ENCODE results near the gene FCHO2. TPM values are rescaled to one million over a fixed set of nuclear protein-coding genes. Genes with fewer than 3 reads are reported as not detected.
A peak's percentile ranks its signal among the peaks of the same experiment; 100 is the strongest.

Gene FCHO2
- total RNA-seq, result 10 to 100 TPM; 16.8 to 18.5 TPM
- polyA plus RNA-seq (2013, experiment 1 of 2), result 13.1 TPM
- polyA plus RNA-seq (2013, experiment 2 of 2), result 12.4 TPM
- long read RNA-seq, experiment 1, partial matches to known transcripts, result 2 of 3 reads
- long read RNA-seq, experiment 1, other reads (novel, unspliced or antisense), result 1 of 3 reads
- long read RNA-seq, experiment 2, partial matches to known transcripts, result 5 of 12 reads
- long read RNA-seq, experiment 2, other reads (novel, unspliced or antisense), result 7 of 12 reads
- long read RNA-seq, experiment 3, partial matches to known transcripts, result 5 of 7 reads
- long read RNA-seq, experiment 3, other reads (novel, unspliced or antisense), result 2 of 7 reads
- long read RNA-seq, experiment 4, partial matches to known transcripts, result 1 of 1 reads
- long read RNA-seq, experiment 4, other reads (novel, unspliced or antisense), result 0 of 1 reads

GRCh38 chr5:72955768-72956323, at the start of gene FCHO2:
FCHO2 (plus strand) TSS chr5:72956041; CDS start chr5:72956097, 56 bp downstream.
- H3K9me3 Mint-ChIP-seq, result no peaks in the 10 kb centered on the region
- H3K36me3 ChIP-seq (ENCODE audit: control insufficient read depth, insufficient read depth, low read length), result no peaks in the 10 kb centered on the region
- DNase-seq, result peak; percentile 99
- H3K9me3 ChIP-seq (ENCODE audit: control insufficient read depth, low read length), result no peaks in the 10 kb centered on the region
- H3K4me1 ChIP-seq (ENCODE audit: control insufficient read depth, insufficient read depth, low read length), result no peaks in the 10 kb centered on the region
- peak; percentile 91 for TF ChIP-seq CTCF (conservative IDR thresholded peaks at IDR 0.05)
- peaks cover 3% of the 10 kb centered on the region for H3K27me3 Mint-ChIP-seq (ENCODE audit: insufficient read depth)
- H3K27ac ChIP-seq (ENCODE audit: low read depth, low read length), result peak within 1 kb of the TSS; percentile 88
- H3K4me3 ChIP-seq (ENCODE audit: low read length), result peak within 1 kb of the TSS; percentile 89
- no peaks in the 10 kb centered on the region for H3K27me3 ChIP-seq (ENCODE audit: control insufficient read depth, insufficient read depth, low read length, poor library complexity, severe bottlenecking)
- H3K4me3 Mint-ChIP-seq, result peak within 1 kb of the TSS; percentile 81
- peaks cover 21% of the 10 kb centered on the region for H3K4me1 Mint-ChIP-seq
- WGBS, 2 experiments (ENCODE audit: insufficient coverage in 1 of 2, insufficient read length in 1 of 2), result 0 to 1% methylated on average over 10 to 64 of the region's 64 CpGs
- no peaks in the 10 kb centered on the region for H3K36me3 Mint-ChIP-seq (ENCODE audit: low read depth)
- peak within 1 kb of the TSS; percentile 97 for H3K27ac Mint-ChIP-seq
- H3K9ac ChIP-seq (ENCODE audit: extremely low read depth, low read length, poor library complexity, severe bottlenecking), result peak within 1 kb of the TSS; percentile 72

GRCh38 chr5:72906806-72907205, 49.0 kb upstream of the FCHO2 start:
- peaks cover 91% of the 10 kb centered on the region for H3K36me3 ChIP-seq (ENCODE audit: control insufficient read depth, insufficient read depth, low read length)
- H3K27ac ChIP-seq (ENCODE audit: low read depth, low read length), result no peak overlapping the region
- no peak for TF ChIP-seq CTCF (conservative IDR thresholded peaks at IDR 0.05)

GRCh38 chr5:72908664-72909063, 47.2 kb upstream of the FCHO2 start:
- Histone ChIP-seq H3K36me3 (ENCODE audit: control insufficient read depth, insufficient read depth, low read length) (peaks cover 87% of the 10 kb centered on the region), H3K9ac (ENCODE audit: extremely low read depth, low read length, poor library complexity, severe bottlenecking) (no peak overlapping the region), H3K9me3 (ENCODE audit: control insufficient read depth, low read length) (no peaks in the 10 kb centered on the region), H3K27me3 (ENCODE audit: control insufficient read depth, insufficient read depth, low read length, poor library complexity, severe bottlenecking) (no peaks in the 10 kb centered on the region), H3K27ac (ENCODE audit: low read depth, low read length) (no peak overlapping the region), H3K4me3 (ENCODE audit: low read length) (no peak overlapping the region), H3K4me1 (ENCODE audit: control insufficient read depth, insufficient read depth, low read length) (no peaks in the 10 kb centered on the region)
- DNase-seq, result no peak
- 99 to 100% methylated on average over 1 to 6 of the region's 6 CpGs for WGBS, 2 experiments (ENCODE audit: insufficient coverage in 1 of 2, insufficient read length in 1 of 2)
- no peaks in the 10 kb centered on the region for H3K9me3 Mint-ChIP-seq
- TF ChIP-seq CTCF (conservative IDR thresholded peaks at IDR 0.05), result no peak
- H3K27me3 Mint-ChIP-seq (ENCODE audit: insufficient read depth), result no peaks in the 10 kb centered on the region
- H3K27ac Mint-ChIP-seq, result no peak overlapping the region
- H3K36me3 Mint-ChIP-seq (ENCODE audit: low read depth), result peaks cover 48% of the 10 kb centered on the region
- no peaks in the 10 kb centered on the region for H3K4me1 Mint-ChIP-seq
- no peak overlapping the region for H3K4me3 Mint-ChIP-seq

More at GRCh38 chr5:72906806-72907205, 49.0 kb upstream of the FCHO2 start:
- no peaks in the 10 kb centered on the region for H3K4me1 ChIP-seq (ENCODE audit: control insufficient read depth, insufficient read depth, low read length)
- Mint-ChIP-seq H3K9me3 (no peaks in the 10 kb centered on the region), H3K36me3 (ENCODE audit: low read depth) (peaks cover 65% of the 10 kb centered on the region), H3K4me3 (no peak overlapping the region), H3K27me3 (ENCODE audit: insufficient read depth) (no peaks in the 10 kb centered on the region), H3K27ac (no peak overlapping the region), H3K4me1 (no peaks in the 10 kb centered on the region)
- H3K9me3 ChIP-seq (ENCODE audit: control insufficient read depth, low read length), result no peaks in the 10 kb centered on the region
- no peak overlapping the region for H3K4me3 ChIP-seq (ENCODE audit: low read length)
- no peak for DNase-seq
- no peak overlapping the region for H3K9ac ChIP-seq (ENCODE audit: extremely low read depth, low read length, poor library complexity, severe bottlenecking)
- no peaks in the 10 kb centered on the region for H3K27me3 ChIP-seq (ENCODE audit: control insufficient read depth, insufficient read depth, low read length, poor library complexity, severe bottlenecking)
